B cell (primary cell): Measurements from ENCODE around the gene ODF4. TPM values are rescaled to one million over a fixed set of nuclear protein-coding genes. Genes with fewer than 3 reads are reported as not detected.

Source experiments
- ATAC-seq: fragments of 200-7000 bp; cut with Tn5 transposase; one replicate; pipeline ENCODE4 v1.10.0; 2021; ENCODE audit warnings: low read depth, mild to moderate bottlenecking, moderate number of reproducible peaks, moderate library complexity
- CTCF ChIA-PET: fragments of 350-600 bp; sonication (Branson Sonifier 250); formaldehyde crosslinking; loops from one replicate; lab custom pipeline; 2021; ENCODE audit warnings: antibody characterized with exemption, inconsistent platforms; lab: Charles Lee
- POLR2A ChIA-PET: fragments of 350-600 bp; sonication (Branson Sonifier 250); formaldehyde crosslinking; loops from one replicate; lab custom pipeline; 2021; ENCODE audit warnings: antibody characterized with exemption; lab: Charles Lee
- DNase-seq: peaks from one replicate; pipeline ENCODE4 v3.0.0; 2013
- H2AFZ ChIP-seq: 2 replicates; pipeline ENCODE4 v1.6.1; 2012; ENCODE audit warnings: mild to moderate bottlenecking, low read depth, low read length; ENCODE audit not compliant: insufficient read depth, poor library complexity, severe bottlenecking
- H3K27ac ChIP-seq, 2 donors: 1 replicate in 1 of 2; 2 replicates in 1 of 2; pipeline ENCODE4 v1.5.1; 2012 to 2013; ENCODE audit warnings: low read length in 2 of 2, mild to moderate bottlenecking in 2 of 2, moderate library complexity in 1 of 2
- H3K27me3 ChIP-seq, 4 experiments: fragments of 200-600 bp in 1 of 4; sonication (generic) in 1 of 4; replicated peaks in 1 of 4; 1 replicate in 2 of 4; 2 replicates in 2 of 4; pipeline versions ENCODE4 v1.6.1 to v1.7.0; 2013 to 2016; ENCODE audit warnings: low read length in 3 of 4, mild to moderate bottlenecking in 2 of 4, mixed read lengths in 1 of 4, moderate library complexity in 1 of 4; ENCODE audit not compliant: insufficient read depth in 4 of 4, control insufficient read depth in 3 of 4; ENCODE audit errors: control extremely low read depth in 1 of 4
- H3K36me3 ChIP-seq, 2 experiments: replicated peaks in 1 of 2; 1 replicate in 1 of 2; 2 replicates in 1 of 2; pipeline versions ENCODE4 v1.6.1 to v1.7.1; 2013; ENCODE audit warnings: low read length in 1 of 2; ENCODE audit not compliant: insufficient read depth in 2 of 2, control insufficient read depth in 1 of 2; ENCODE audit errors: control extremely low read depth in 1 of 2, extremely low read depth in 1 of 2
- H3K4me1 ChIP-seq, 2 donors: fragments of 200-600 bp in 1 of 2; sonication (generic) in 1 of 2; 1 replicate in 1 of 2; 2 replicates in 1 of 2; pipeline versions ENCODE4 v1.5.1 to v1.6.1; 2013 to 2017; ENCODE audit warnings: low read length in 2 of 2; ENCODE audit not compliant: control insufficient read depth in 2 of 2, insufficient read depth in 2 of 2
- H3K4me2 ChIP-seq: replicated peaks from 2 replicates; pipeline ENCODE3; 2012; ENCODE audit warnings: mild to moderate bottlenecking, low read depth, low read length; ENCODE audit not compliant: poor library complexity, severe bottlenecking
- H3K4me3 ChIP-seq, 5 experiments: fragments of 200-600 bp in 1 of 5; sonication (generic) in 1 of 5; 1 replicate in 3 of 5; 2 replicates in 2 of 5; pipeline versions ENCODE4 v1.5.1 to v1.7.0; 2011 to 2016; ENCODE audit warnings: low read length in 4 of 5, mild to moderate bottlenecking in 4 of 5, low read depth in 2 of 5, control low read depth in 1 of 5, moderate library complexity in 1 of 5; ENCODE audit not compliant: insufficient read depth in 1 of 5; ENCODE audit errors: control extremely low read depth in 1 of 5, extremely low read depth in 1 of 5
- H3K79me2 ChIP-seq: fragments of 200-600 bp; sonication (generic); one replicate; pipeline ENCODE4 v1.6.0; 2016; ENCODE audit warnings: low read length; ENCODE audit not compliant: control insufficient read depth, insufficient read depth
- H3K9ac ChIP-seq: fragments of 200-600 bp; sonication (generic); 2 replicates; pipeline ENCODE4 v1.6.1; 2017; ENCODE audit warnings: mild to moderate bottlenecking, low read length, moderate library complexity
- H3K9me3 ChIP-seq, 3 donors: one replicate each; pipeline versions ENCODE4 v1.6.1 to v1.7.1; 2013; ENCODE audit warnings: low read length in 2 of 3; ENCODE audit not compliant: control insufficient read depth in 2 of 3, insufficient read depth in 1 of 3; ENCODE audit errors: control extremely low read depth in 1 of 3
- H4K20me1 ChIP-seq: 2 replicates; pipeline ENCODE4 v1.6.0; 2012; ENCODE audit warnings: mild to moderate bottlenecking, low read length; ENCODE audit not compliant: insufficient read depth, control insufficient read depth, poor library complexity, severe bottlenecking
- H3K27ac Mint-ChIP-seq: one replicate; pipeline ENCODE4 v1.8.0; 2021; ENCODE audit warnings: mixed read lengths
- H3K27me3 Mint-ChIP-seq: one replicate; pipeline ENCODE4 v1.8.0; 2021; ENCODE audit warnings: mixed read lengths
- H3K4me1 Mint-ChIP-seq: one replicate; pipeline ENCODE4 v1.8.0; 2021; ENCODE audit warnings: mixed read lengths
- H3K4me3 Mint-ChIP-seq: one replicate; pipeline ENCODE4 v1.8.0; 2021; ENCODE audit warnings: mixed read lengths
- H3K9me3 Mint-ChIP-seq: one replicate; pipeline ENCODE4 v1.8.0; 2022; ENCODE audit warnings: mixed read lengths; ENCODE audit not compliant: insufficient read depth
- CTCF ChIP-seq: fragments of 200-600 bp; IDR thresholded peaks from one replicate; pipeline ENCODE4 v1.8.0; 2022; ENCODE audit warnings: antibody characterized with exemption, mild to moderate bottlenecking
- EZH2 ChIP-seq: IDR thresholded peaks from 2 replicates; pipeline ENCODE4 v1.6.1; 2012; ENCODE audit warnings: borderline replicate concordance, low read depth, mild to moderate bottlenecking, moderate library complexity, low read length; ENCODE audit not compliant: insufficient read depth, poor library complexity, severe bottlenecking
- WGBS: methylation state at CpG from one replicate; pipeline ENCODE4 v1.1.5; 2013; ENCODE audit warnings: missing lambda C conversion rate; ENCODE audit not compliant: insufficient coverage; 5-methylcytosine and 5-hydroxymethylcytosine counted together
- intact Hi-C: fragments of 100-400 bp; cut with micrococcal nuclease; formaldehyde crosslinking; loops from one replicate; pipeline ENCODE4 v1.10.0; 2022
- polyA plus RNA-seq: library from polyadenylated mRNA; depleted of rRNA; stranded (reverse); fragments of >200 nt; gene quantifications from 2 replicates; pipeline ENCODE4 v1.2.3, GENCODE V29; 2012
- total RNA-seq, 2 donors: library from RNA; stranded (reverse); fragments of 120-200 nt in 1 of 2; gene quantifications; 1 replicate in 1 of 2; 2 replicates in 1 of 2; pipeline versions ENCODE4 v1.2.3 to v1.2.4, GENCODE V29; 2013 to 2022

ODF4 gene
- total and polyA plus RNA-seq, 2 donors (not counting 1 experiment from before 2014, with no cell fraction given), result not detected

GRCh38 chr17:8341456-8341855, 1.8 kb downstream of the ODF4 start:
- Histone ChIP-seq H3K79me2 (no peaks in the 10 kb centered on the region), H4K20me1 (no peaks in the 10 kb centered on the region), H3K9me3 (no peaks in the 10 kb centered on the region), H3K4me3 (no peak overlapping the region), H3K4me1 (peaks cover 7% of the 10 kb centered on the region in 2 donors), H3K9ac (no peak overlapping the region), H3K27ac (no peak overlapping the region), H3K4me2 (no peak overlapping the region), H3K36me3 (no peaks in the 10 kb centered on the region), H3K27me3 (peaks cover 0 to 5% (median 1%) of the 10 kb centered on the region in 4 experiments), H2AFZ (no peak overlapping the region)
- 100% methylated on average over 3 of the region's 4 CpGs for WGBS
- H3K9me3 Mint-ChIP-seq, result no peaks in the 10 kb centered on the region
- H3K27me3 Mint-ChIP-seq, result peaks cover 9% of the 10 kb centered on the region
- no peak overlapping the region for H3K27ac Mint-ChIP-seq
- POLR2A ChIA-PET, result no interaction called here
- CTCF ChIA-PET, result interaction anchor here (0.6 to 0.9 kb wide), 2 partner anchors 281 to 743 kb away, joined by 3 read pairs; no protein-coding TSS in a partner anchor
- intact Hi-C loops, result no loop called here
- peaks cover 11% of the 10 kb centered on the region for H3K4me1 Mint-ChIP-seq
- no peak for TF ChIP-seq EZH2
- TF ChIP-seq CTCF, result no peak
- no peak overlapping the region for H3K4me3 Mint-ChIP-seq
- ATAC-seq, result no peak
- DNase-seq, result no peak

GRCh38 chr17:8345052-8345690, 5.5 kb downstream of the ODF4 start:
- Histone ChIP-seq H3K27me3 (peaks cover 0 to 5% (median 2%) of the 10 kb centered on the region in 4 experiments), H3K4me1 (no peaks in the 10 kb centered on the region), H3K79me2 (no peaks in the 10 kb centered on the region), H3K4me3 (no peak overlapping the region), H4K20me1 (no peaks in the 10 kb centered on the region), H3K9me3 (no peaks in the 10 kb centered on the region), H3K9ac (no peak overlapping the region), H3K36me3 (no peaks in the 10 kb centered on the region), H3K4me2 (no peak overlapping the region), H3K27ac (no peak overlapping the region), H2AFZ (no peak overlapping the region)
- 100% methylated on average over 1 of the region's 6 CpGs for WGBS
- intact Hi-C loops, result no loop called here
- ATAC-seq (no peak), DNase-seq (no peak)
- H3K4me1 Mint-ChIP-seq, result no peaks in the 10 kb centered on the region
- POLR2A ChIA-PET, result no interaction called here
- TF ChIP-seq EZH2 (no peak), CTCF (no peak)
- H3K4me3 Mint-ChIP-seq, result no peak overlapping the region
- peaks cover 22% of the 10 kb centered on the region for H3K27me3 Mint-ChIP-seq
- H3K9me3 Mint-ChIP-seq, result no peaks in the 10 kb centered on the region
- CTCF ChIA-PET, result no interaction called here
- H3K27ac Mint-ChIP-seq, result no peak overlapping the region
